ENCODE data around the gene ADAMTS7.
"Not testable (repeated sequence)": the region's sequence is repeated elsewhere in the genome, so short reads cannot be mapped to it uniquely, and the experiment has no call there.

DNA sequence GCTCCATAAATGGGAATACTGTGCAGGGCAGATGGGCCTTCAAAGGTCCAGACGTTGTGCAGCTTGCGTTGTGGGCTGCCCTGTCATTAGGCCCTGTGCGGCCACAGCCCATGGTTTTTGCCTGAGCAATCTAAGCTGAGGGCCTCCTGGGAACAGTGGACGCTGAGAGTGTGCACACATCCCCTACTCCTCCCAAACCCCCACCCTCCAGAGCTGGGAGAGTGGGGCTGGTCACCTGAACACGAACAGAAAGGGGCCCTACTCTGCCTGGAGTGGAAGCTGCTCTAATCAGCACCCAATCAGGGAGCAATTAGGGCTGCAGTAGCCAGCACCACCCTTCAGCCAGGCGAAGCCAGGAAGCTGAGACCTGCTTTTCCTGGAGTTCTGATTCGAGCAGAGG, 12.2 kb downstream of the ADAMTS7 start:
- TF ChIP-seq, protein P1, sequence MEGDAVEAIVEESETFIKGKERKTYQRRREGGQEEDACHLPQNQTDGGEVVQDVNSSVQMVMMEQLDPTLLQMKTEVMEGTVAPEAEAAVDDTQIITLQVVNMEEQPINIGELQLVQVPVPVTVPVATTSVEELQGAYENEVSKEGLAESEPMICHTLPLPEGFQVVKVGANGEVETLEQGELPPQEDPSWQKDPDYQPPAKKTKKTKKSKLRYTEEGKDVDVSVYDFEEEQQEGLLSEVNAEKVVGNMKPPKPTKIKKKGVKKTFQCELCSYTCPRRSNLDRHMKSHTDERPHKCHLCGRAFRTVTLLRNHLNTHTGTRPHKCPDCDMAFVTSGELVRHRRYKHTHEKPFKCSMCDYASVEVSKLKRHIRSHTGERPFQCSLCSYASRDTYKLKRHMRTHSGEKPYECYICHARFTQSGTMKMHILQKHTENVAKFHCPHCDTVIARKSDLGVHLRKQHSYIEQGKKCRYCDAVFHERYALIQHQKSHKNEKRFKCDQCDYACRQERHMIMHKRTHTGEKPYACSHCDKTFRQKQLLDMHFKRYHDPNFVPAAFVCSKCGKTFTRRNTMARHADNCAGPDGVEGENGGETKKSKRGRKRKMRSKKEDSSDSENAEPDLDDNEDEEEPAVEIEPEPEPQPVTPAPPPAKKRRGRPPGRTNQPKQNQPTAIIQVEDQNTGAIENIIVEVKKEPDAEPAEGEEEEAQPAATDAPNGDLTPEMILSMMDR (IDR thresholded peaks at IDR 0.05 in 4 of 5, conservative IDR thresholded peaks at IDR 0.05 in 1 of 5) = not testable (repeated sequence)
- not testable (repeated sequence) for TF ChIP-seq POLR2A (IDR thresholded peaks at IDR 0.05)
